Gastrocnemius medialis (tissue), 4 donors: ENCODE results near the gene HTT. TPM values are rescaled to one million over a fixed set of nuclear protein-coding genes. Genes with fewer than 3 reads are reported as not detected.

Source experiments
- ATAC-seq, 2 donors: fragments of 150-250 bp; one replicate each; pipeline ENCODE4 v1.9.1; 2016
- DNase-seq, 2 donors: peaks; one replicate each; pipeline ENCODE4 v3.0.0-alpha.2; 2019
- H3K27ac ChIP-seq, 4 donors: fragments of 200-600 bp; sonication (generic); 1 replicate in 1 of 4; 2 replicates in 3 of 4; pipeline ENCODE4 v1.5.1; 2016 to 2018; ENCODE audit warnings: mild to moderate bottlenecking in 2 of 4, moderate library complexity in 1 of 4
- H3K27me3 ChIP-seq, 3 donors: fragments of 200-600 bp; sonication (generic) in 2 of 3; 1 replicate in 1 of 3; 2 replicates in 2 of 3; pipeline versions ENCODE4 v1.5.1 to v1.6.0; 2016 to 2019; ENCODE audit warnings: mild to moderate bottlenecking in 1 of 3, moderate library complexity in 1 of 3
- H3K36me3 ChIP-seq, 2 donors: fragments of 200-600 bp; sonication (generic) in 1 of 2; one replicate each; pipeline ENCODE4 v1.5.1; 2017 to 2018
- H3K4me1 ChIP-seq, 2 donors: fragments of 200-600 bp; sonication (generic) in 1 of 2; one replicate each; pipeline ENCODE4 v1.5.1; 2016 to 2017; ENCODE audit warnings: mild to moderate bottlenecking in 2 of 2
- H3K4me3 ChIP-seq, 4 donors: fragments of 200-600 bp; sonication (generic) in 3 of 4; 1 replicate in 1 of 4; 2 replicates in 3 of 4; pipeline ENCODE4 v1.5.1; 2016 to 2019; ENCODE audit warnings: mild to moderate bottlenecking in 2 of 4
- H3K9me3 ChIP-seq, 3 donors: fragments of 200-600 bp; sonication (generic) in 2 of 3; 1 replicate in 1 of 3; 2 replicates in 2 of 3; pipeline ENCODE4 v1.5.1; 2016 to 2019
- CTCF ChIP-seq, 5 experiments: fragments of 450-650 bp in 3 of 5; fragments of 200-600 bp in 2 of 5; sonication (generic) in 2 of 5; IDR thresholded peaks in 4 of 5; conservative IDR thresholded peaks in 1 of 5; 1 replicate in 4 of 5; 2 replicates in 1 of 5; pipeline ENCODE4 v1.5.1; 2016 to 2019; ENCODE audit warnings: antibody characterized with exemption in 5 of 5, mild to moderate bottlenecking in 3 of 5, moderate library complexity in 3 of 5
- POLR2A ChIP-seq, 2 donors: fragments of 450-650 bp; IDR thresholded peaks; one replicate each; pipeline ENCODE4 v1.6.1; 2017; ENCODE audit warnings: antibody characterized with exemption in 2 of 2, mild to moderate bottlenecking in 2 of 2, moderate library complexity in 2 of 2
- in situ Hi-C, 4 donors: fragments of 200-750 bp; cut with MboI; loops; one replicate each; pipeline versions ENCODE4 v1.15.0 to v1.8.0; 2017; ENCODE audit warnings: low sequenced_read_pairs in 4 of 4
- intact Hi-C: fragments of 100-400 bp; cut with DNase I; formaldehyde crosslinking; loops from one replicate; pipeline ENCODE4 v1.15.1; 2023; ENCODE audit warnings: low total_unique reads
- total RNA-seq, 4 donors: library from RNA; depleted of rRNA; stranded (reverse); fragments of >200 nt; gene quantifications; one replicate each; pipeline versions ENCODE4 v1.1.0 to v1.2.3, GENCODE V29; 2016

The HTT gene
- total RNA-seq, 4 donors from 2014 or later = 23.5 to 73.0 (median 51.1) TPM

DNA sequence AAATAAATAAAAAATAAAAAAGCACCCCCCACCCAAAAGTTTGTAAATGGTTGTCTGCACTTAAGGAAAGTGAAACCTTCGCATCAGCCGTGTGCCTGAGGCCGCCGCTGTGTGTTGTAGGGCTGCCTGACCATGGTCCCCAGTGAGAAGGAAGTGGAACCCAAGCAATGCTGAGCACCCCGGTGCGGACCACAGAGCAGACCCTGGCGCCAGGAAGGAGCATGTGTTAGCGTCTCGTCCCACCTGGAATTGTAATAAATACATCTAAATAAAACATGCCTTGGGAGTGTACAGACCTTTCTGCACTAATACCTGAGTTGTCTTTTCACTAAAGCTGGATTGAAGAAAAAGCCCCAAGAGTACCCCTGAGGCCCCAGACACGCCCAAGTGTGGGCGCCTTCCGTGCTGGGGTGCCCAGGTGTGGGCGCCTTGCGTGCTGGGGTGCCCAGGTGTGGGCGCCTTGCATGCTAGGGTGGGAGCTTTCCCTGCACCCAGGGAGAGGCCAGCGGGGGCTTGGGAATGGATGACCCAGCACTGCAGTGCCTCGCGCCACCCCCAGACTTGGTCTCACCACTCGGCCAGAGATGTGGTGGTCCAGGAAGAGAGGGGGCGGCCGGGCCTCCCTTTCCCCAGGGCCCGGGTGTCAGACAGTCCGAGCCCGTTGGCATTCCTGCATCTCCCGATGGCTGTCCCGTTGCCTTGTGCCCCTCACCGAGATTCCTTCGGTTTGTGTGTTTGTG lies 33.9 kb upstream of the HTT start:
- in situ Hi-C loops = no loop called here
- Histone ChIP-seq H3K36me3 (no peaks in the 10 kb centered on the region), H3K27ac (peak overlapping the region; percentile 71 to 87 (median 80)), H3K4me1 (peaks cover 20% of the 10 kb centered on the region in 2 donors), H3K4me3 (peak overlapping the region in 3 of 4 donors; percentile 56 to 78 (median 57)), H3K27me3 (no peaks in the 10 kb centered on the region), H3K9me3 (no peaks in the 10 kb centered on the region)
- no peak for DNase-seq
- ATAC-seq = no peak
- TF ChIP-seq POLR2A (IDR thresholded peaks at IDR 0.05) (no peak), CTCF (IDR thresholded peaks at IDR 0.05 in 4 of 5, conservative IDR thresholded peaks at IDR 0.05 in 1 of 5) (no peak)
- intact Hi-C loops = no loop called here

DNA sequence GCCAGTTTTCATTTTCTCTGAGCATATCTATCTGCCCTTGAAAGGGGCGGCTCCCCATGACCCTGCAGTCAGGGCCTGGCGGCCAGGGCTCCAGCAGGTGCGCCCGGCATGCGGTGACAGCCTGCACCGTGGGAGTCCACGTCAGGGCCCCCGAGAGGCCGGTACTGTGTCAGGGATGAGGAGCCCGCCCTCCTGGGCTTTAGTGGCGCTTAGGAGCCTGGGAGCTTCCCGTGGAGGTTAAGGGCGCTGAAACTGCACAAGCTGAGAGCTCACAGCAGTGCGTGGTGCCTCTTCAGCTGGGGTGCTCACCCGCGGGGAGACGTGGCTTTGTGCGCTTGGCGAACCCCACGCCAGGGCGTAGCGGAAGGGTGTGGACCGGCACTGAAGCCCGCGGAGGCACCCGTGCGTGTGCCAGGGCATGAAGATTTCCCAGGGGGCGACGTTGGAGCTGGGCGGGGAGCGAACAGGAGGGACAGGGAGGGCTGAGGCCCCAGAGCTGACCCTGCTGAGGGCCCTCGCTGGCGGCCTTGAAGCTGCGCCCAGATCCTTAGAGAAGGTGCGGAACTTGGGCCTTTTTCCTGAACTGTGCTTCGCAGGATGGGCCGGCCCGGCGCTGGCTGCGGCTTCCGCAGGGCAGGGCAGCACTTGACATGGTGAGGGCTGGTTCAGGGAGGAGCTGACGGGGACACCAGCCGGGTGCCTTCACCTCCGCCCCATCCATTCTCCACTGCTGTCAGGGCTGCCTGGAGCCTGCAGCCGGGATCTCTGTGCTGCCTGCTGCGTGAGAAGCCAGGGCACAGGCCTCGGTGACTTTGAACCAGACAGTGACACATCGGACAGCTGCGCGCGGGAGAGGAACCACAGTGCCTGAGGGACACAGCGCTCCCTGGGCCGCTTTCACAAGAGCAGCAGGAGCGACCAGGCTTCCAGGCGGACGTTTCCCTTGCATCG lies 33.0 kb upstream of the HTT start:
- in situ Hi-C loops = no loop called here

DNA sequence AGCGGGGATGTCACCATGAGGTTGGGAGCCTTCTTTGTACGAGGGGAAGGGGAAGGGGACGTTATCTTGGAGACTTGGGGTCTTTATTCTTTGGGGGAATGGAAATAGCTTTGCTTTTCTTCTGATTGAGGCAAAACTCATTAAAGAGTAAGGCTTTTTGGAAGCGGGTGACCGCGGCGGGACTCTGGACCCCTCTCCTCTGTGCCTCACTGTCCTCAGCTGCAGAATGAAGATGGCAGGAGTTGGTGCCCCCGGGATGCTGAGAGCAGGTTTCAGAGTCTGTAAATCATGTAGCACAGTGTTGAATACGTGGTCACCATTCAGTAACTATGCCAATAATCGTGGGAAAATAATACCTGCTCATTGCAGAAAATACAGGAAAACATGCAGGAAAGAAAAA lies 32.3 kb upstream of the HTT start:
- H3K4me3 ChIP-seq = peak overlapping the region; percentile 56 to 78 (median 57)
- H3K27me3 ChIP-seq = no peaks in the 10 kb centered on the region
- ATAC-seq (no peak), DNase-seq (no peak)
- no peak for TF ChIP-seq POLR2A (IDR thresholded peaks at IDR 0.05)
- no peak for TF ChIP-seq CTCF (IDR thresholded peaks at IDR 0.05 in 4 of 5, conservative IDR thresholded peaks at IDR 0.05 in 1 of 5)
- in situ Hi-C loops = no loop called here
- intact Hi-C loops = no loop called here
- peak overlapping the region; percentile 71 to 87 (median 80) for H3K27ac ChIP-seq
- H3K9me3 ChIP-seq = no peaks in the 10 kb centered on the region
- H3K36me3 ChIP-seq = no peaks in the 10 kb centered on the region
- H3K4me1 ChIP-seq = peaks cover 18 to 19% of the 10 kb centered on the region in 2 donors

More for the DNA sequence above, 33.0 kb upstream of the HTT start:
- Histone ChIP-seq H3K36me3 (no peaks in the 10 kb centered on the region), H3K4me3 (peak overlapping the region; percentile 56 to 78 (median 57)), H3K4me1 (peaks cover 20% of the 10 kb centered on the region in 2 donors), H3K9me3 (no peaks in the 10 kb centered on the region), H3K27me3 (no peaks in the 10 kb centered on the region), H3K27ac (peak overlapping the region; percentile 71 to 87 (median 80))
- ATAC-seq = peak; percentile 89 to 90
- intact Hi-C loops = no loop called here
- peak; percentile 71 to 90 for DNase-seq
- TF ChIP-seq CTCF (IDR thresholded peaks at IDR 0.05 in 4 of 5, conservative IDR thresholded peaks at IDR 0.05 in 1 of 5) (no peak), POLR2A (IDR thresholded peaks at IDR 0.05) (peak in 1 of 2 donors; percentile 54)

DNA sequence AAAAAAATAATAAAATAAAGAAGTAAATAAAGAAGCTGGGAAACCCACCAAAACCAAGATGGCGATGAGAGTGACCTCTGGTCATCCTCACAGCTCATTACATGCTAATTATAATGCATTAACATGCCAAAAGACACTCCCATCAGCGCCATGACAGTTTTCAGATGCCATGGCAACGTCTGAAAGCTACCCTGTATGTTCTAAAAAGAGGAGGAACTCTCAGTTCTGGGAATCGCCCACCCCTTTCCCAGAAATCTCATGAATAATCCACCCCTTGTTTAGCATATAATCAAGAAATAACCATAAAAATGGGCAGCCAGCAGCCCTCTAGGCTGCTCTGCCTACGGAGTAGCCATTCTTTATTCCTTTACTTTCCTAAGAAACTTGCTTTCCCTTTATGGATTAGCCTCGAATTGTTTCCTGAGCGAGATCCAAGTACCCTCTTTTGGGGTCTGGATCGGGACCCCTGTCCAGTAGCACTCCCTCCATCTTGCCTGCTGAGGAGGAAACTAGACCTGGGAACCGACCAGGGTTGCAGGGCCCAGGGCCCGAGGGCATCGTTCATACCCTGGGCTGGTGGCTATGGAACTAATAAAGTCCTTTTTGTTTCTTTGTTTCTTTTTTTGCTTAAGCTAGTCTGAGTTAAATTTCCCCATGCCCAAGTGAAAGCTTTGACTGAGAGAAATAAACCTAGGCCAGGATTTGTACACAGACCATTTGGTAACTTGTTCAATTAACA lies 31.0 kb upstream of the HTT start:
- no peak for DNase-seq
- H3K4me1 ChIP-seq = peaks cover 7 to 16% of the 10 kb centered on the region in 2 donors

More for the DNA sequence above, 31.0 kb upstream of the HTT start:
- intact Hi-C loops = no loop called here
- TF ChIP-seq POLR2A (IDR thresholded peaks at IDR 0.05) = no peak
- TF ChIP-seq CTCF (IDR thresholded peaks at IDR 0.05 in 4 of 5, conservative IDR thresholded peaks at IDR 0.05 in 1 of 5) = no peak
- Histone ChIP-seq H3K27ac (no peak overlapping the region), H3K36me3 (no peaks in the 10 kb centered on the region), H3K4me3 (no peak overlapping the region), H3K27me3 (no peaks in the 10 kb centered on the region), H3K9me3 (no peaks in the 10 kb centered on the region)
- no peak for ATAC-seq
- in situ Hi-C loops = no loop called here
